GM18498 (cell line): ENCODE measurements around the gene ICAM3.
"Not testable (repeated sequence)": the region's sequence is repeated elsewhere in the genome, so short reads cannot be mapped to it uniquely, and the experiment has no call there.

ENCODE experiments used
- ATAC-seq: cut with Tn5 transposase; IDR thresholded peaks from one replicate; pipeline ENCODE4 v1.9.1; 2021; ENCODE audit warnings: mild to moderate bottlenecking, moderate library complexity; ENCODE audit not compliant: unreplicated experiment

ICAM3 gene

GRCh38 chr19:10352764-10353671, 13.6 kb upstream of the ICAM3 start:
- ATAC-seq: no peak

- ATAC-seq: no peak
These were observed 7.1 kb upstream of the ICAM3 start for GRCh38 chr19:10346509-10346908.

GRCh38 chr19:10344780-10345179, 5.4 kb upstream of the ICAM3 start:
- ATAC-seq: no peak

- ATAC-seq: no peak
These were observed 4.1 kb upstream of the ICAM3 start for GRCh38 chr19:10343495-10343894.

GRCh38 chr19:10339977-10340376, 553 bp upstream of the ICAM3 start:
- ATAC-seq: no peak

- ATAC-seq: no peak
These were observed 484 bp downstream of the ICAM3 start for GRCh38 chr19:10338940-10339339.

GRCh38 chr19:10336725-10337124, 2.7 kb downstream of the ICAM3 start:
- not testable (repeated sequence) for ATAC-seq

GRCh38 chr19:10335352-10335985, 4.0 kb downstream of the ICAM3 start:
- no peak for ATAC-seq

GRCh38 chr19:10334588-10335351, 4.7 kb downstream of the ICAM3 start:
- ATAC-seq: no peak

GRCh38 chr19:10333758-10334587, 5.5 kb downstream of the ICAM3 start:
- no peak for ATAC-seq

GRCh38 chr19:10332965-10333757, 6.3 kb downstream of the ICAM3 start, which contains the start of gene RAVER1:
TSS of gene RAVER1 (minus strand) at chr19:10333529. CDS start at chr19:10333507, 22 bp downstream.
- ATAC-seq: peak; percentile 92

- ATAC-seq: no peak
These were observed 7.1 kb downstream of the ICAM3 start for GRCh38 chr19:10332158-10332964.

- ATAC-seq: no peak
These were observed 9.9 kb downstream of the ICAM3 start for GRCh38 chr19:10329555-10329954.

- no peak for ATAC-seq
These were observed 10.6 kb downstream of the ICAM3 start for GRCh38 chr19:10328558-10329429.

- no peak for ATAC-seq
These were observed 11.6 kb downstream of the ICAM3 start for GRCh38 chr19:10327793-10328192.

- no peak for ATAC-seq
These were observed 13.7 kb downstream of the ICAM3 start for GRCh38 chr19:10325732-10326131.

GRCh38 chr19:10321874-10322835, 17.3 kb downstream of the ICAM3 start:
- ATAC-seq: no peak
